ENCODE data around the gene SNAP25.

SNAP25 gene

GRCh38 chr20:10280018-10280908, 61.6 kb downstream of the SNAP25 start:
- WGBS, 2 experiments: 56 to 71% methylated on average over 3 to 5 of the region's 5 CpGs
- no peaks in the 10 kb centered on the region for H3K9me3 ChIP-seq (ENCODE audit: control insufficient read depth, low read length)
- H3K4me3 ChIP-seq (ENCODE audit: insufficient read depth, low read depth, low read length): no peak overlapping the region
- H3K27me3 ChIP-seq (ENCODE audit: control insufficient read depth, insufficient read depth, low read length, poor library complexity, severe bottlenecking): no peaks in the 10 kb centered on the region
- no peak overlapping the region for H3K27ac ChIP-seq (ENCODE audit: insufficient read depth, low read depth, low read length, poor library complexity, severe bottlenecking)
- no peaks in the 10 kb centered on the region for H3K36me3 ChIP-seq (ENCODE audit: control insufficient read depth, insufficient read depth, low read length)
- H3K4me1 ChIP-seq (ENCODE audit: control insufficient read depth, insufficient read depth, low read length): no peaks in the 10 kb centered on the region

- WGBS, 2 experiments: 95 to 96% methylated on average over 2 of the region's 2 CpGs
- Histone ChIP-seq H3K9me3 (ENCODE audit: control insufficient read depth, low read length) (no peaks in the 10 kb centered on the region), H3K27me3 (ENCODE audit: control insufficient read depth, insufficient read depth, low read length, poor library complexity, severe bottlenecking) (no peaks in the 10 kb centered on the region), H3K4me3 (ENCODE audit: insufficient read depth, low read depth, low read length) (no peak overlapping the region), H3K27ac (ENCODE audit: insufficient read depth, low read depth, low read length, poor library complexity, severe bottlenecking) (no peak overlapping the region), H3K4me1 (ENCODE audit: control insufficient read depth, insufficient read depth, low read length) (no peaks in the 10 kb centered on the region), H3K36me3 (ENCODE audit: control insufficient read depth, insufficient read depth, low read length) (no peaks in the 10 kb centered on the region)
These were observed 63.3 kb downstream of the SNAP25 start for GRCh38 chr20:10281911-10282310.

GRCh38 chr20:10282979-10283456, 64.4 kb downstream of the SNAP25 start:
- Histone ChIP-seq H3K4me1 (ENCODE audit: control insufficient read depth, insufficient read depth, low read length) (no peaks in the 10 kb centered on the region), H3K36me3 (ENCODE audit: control insufficient read depth, insufficient read depth, low read length) (no peaks in the 10 kb centered on the region), H3K9me3 (ENCODE audit: control insufficient read depth, low read length) (no peaks in the 10 kb centered on the region), H3K4me3 (ENCODE audit: insufficient read depth, low read depth, low read length) (no peak overlapping the region), H3K27ac (ENCODE audit: insufficient read depth, low read depth, low read length, poor library complexity, severe bottlenecking) (no peak overlapping the region), H3K27me3 (ENCODE audit: control insufficient read depth, insufficient read depth, low read length, poor library complexity, severe bottlenecking) (no peaks in the 10 kb centered on the region)
- 86 to 95% methylated on average over 4 of the region's 4 CpGs for WGBS, 2 experiments

GRCh38 chr20:10286356-10286755, 67.7 kb downstream of the SNAP25 start:
- no peaks in the 10 kb centered on the region for H3K36me3 ChIP-seq (ENCODE audit: control insufficient read depth, insufficient read depth, low read length)
- H3K9me3 ChIP-seq (ENCODE audit: control insufficient read depth, low read length): no peaks in the 10 kb centered on the region
- no peak overlapping the region for H3K4me3 ChIP-seq (ENCODE audit: insufficient read depth, low read depth, low read length)
- no peak overlapping the region for H3K27ac ChIP-seq (ENCODE audit: insufficient read depth, low read depth, low read length, poor library complexity, severe bottlenecking)
- H3K4me1 ChIP-seq (ENCODE audit: control insufficient read depth, insufficient read depth, low read length): no peaks in the 10 kb centered on the region
- 83 to 84% methylated on average over 3 of the region's 4 CpGs for WGBS, 2 experiments
- no peaks in the 10 kb centered on the region for H3K27me3 ChIP-seq (ENCODE audit: control insufficient read depth, insufficient read depth, low read length, poor library complexity, severe bottlenecking)

- 95 to 98% methylated on average over 4 to 5 of the region's 5 CpGs for WGBS, 2 experiments
- H3K4me1 ChIP-seq (ENCODE audit: control insufficient read depth, insufficient read depth, low read length): no peaks in the 10 kb centered on the region
- no peak overlapping the region for H3K27ac ChIP-seq (ENCODE audit: insufficient read depth, low read depth, low read length, poor library complexity, severe bottlenecking)
- H3K9me3 ChIP-seq (ENCODE audit: control insufficient read depth, low read length): no peaks in the 10 kb centered on the region
- no peaks in the 10 kb centered on the region for H3K36me3 ChIP-seq (ENCODE audit: control insufficient read depth, insufficient read depth, low read length)
- no peak overlapping the region for H3K4me3 ChIP-seq (ENCODE audit: insufficient read depth, low read depth, low read length)
- no peaks in the 10 kb centered on the region for H3K27me3 ChIP-seq (ENCODE audit: control insufficient read depth, insufficient read depth, low read length, poor library complexity, severe bottlenecking)
These were observed 69.8 kb downstream of the SNAP25 start for GRCh38 chr20:10288421-10288820.

GRCh38 chr20:10288954-10289646, 70.5 kb downstream of the SNAP25 start:
- 94 to 97% methylated on average over 5 of the region's 5 CpGs for WGBS, 2 experiments
- H3K27ac ChIP-seq (ENCODE audit: insufficient read depth, low read depth, low read length, poor library complexity, severe bottlenecking): no peak overlapping the region
- H3K36me3 ChIP-seq (ENCODE audit: control insufficient read depth, insufficient read depth, low read length): no peaks in the 10 kb centered on the region
- H3K4me3 ChIP-seq (ENCODE audit: insufficient read depth, low read depth, low read length): no peak overlapping the region
- H3K9me3 ChIP-seq (ENCODE audit: control insufficient read depth, low read length): no peaks in the 10 kb centered on the region
- no peaks in the 10 kb centered on the region for H3K4me1 ChIP-seq (ENCODE audit: control insufficient read depth, insufficient read depth, low read length)
- no peaks in the 10 kb centered on the region for H3K27me3 ChIP-seq (ENCODE audit: control insufficient read depth, insufficient read depth, low read length, poor library complexity, severe bottlenecking)

- 84 to 96% methylated on average over 2 of the region's 2 CpGs for WGBS, 2 experiments
These were observed 73.1 kb downstream of the SNAP25 start for GRCh38 chr20:10291568-10292248.

GRCh38 chr20:10297223-10297622, 78.6 kb downstream of the SNAP25 start:
- Histone ChIP-seq H3K27ac (ENCODE audit: insufficient read depth, low read depth, low read length, poor library complexity, severe bottlenecking) (no peak overlapping the region), H3K36me3 (ENCODE audit: control insufficient read depth, insufficient read depth, low read length) (no peaks in the 10 kb centered on the region)
- 92 to 100% methylated on average over 1 of the region's 1 CpG for WGBS, 2 experiments

More at GRCh38 chr20:10291568-10292248, 73.1 kb downstream of the SNAP25 start:
- Histone ChIP-seq H3K9me3 (ENCODE audit: control insufficient read depth, low read length) (no peaks in the 10 kb centered on the region), H3K4me3 (ENCODE audit: insufficient read depth, low read depth, low read length) (no peak overlapping the region), H3K4me1 (ENCODE audit: control insufficient read depth, insufficient read depth, low read length) (no peaks in the 10 kb centered on the region), H3K27ac (ENCODE audit: insufficient read depth, low read depth, low read length, poor library complexity, severe bottlenecking) (no peak overlapping the region), H3K36me3 (ENCODE audit: control insufficient read depth, insufficient read depth, low read length) (no peaks in the 10 kb centered on the region), H3K27me3 (ENCODE audit: control insufficient read depth, insufficient read depth, low read length, poor library complexity, severe bottlenecking) (no peaks in the 10 kb centered on the region)

GRCh38 chr20:10297684-10298240, 79.1 kb downstream of the SNAP25 start:
- 86% methylated on average over 1 of the region's 1 CpG; no CpG with 5 or more reads in 1 of the 2 experiments for WGBS, 2 experiments
- no peaks in the 10 kb centered on the region for H3K27me3 ChIP-seq (ENCODE audit: control insufficient read depth, insufficient read depth, low read length, poor library complexity, severe bottlenecking)
- no peak overlapping the region for H3K27ac ChIP-seq (ENCODE audit: insufficient read depth, low read depth, low read length, poor library complexity, severe bottlenecking)
- H3K4me3 ChIP-seq (ENCODE audit: insufficient read depth, low read depth, low read length): no peak overlapping the region
- no peaks in the 10 kb centered on the region for H3K36me3 ChIP-seq (ENCODE audit: control insufficient read depth, insufficient read depth, low read length)
- H3K9me3 ChIP-seq (ENCODE audit: control insufficient read depth, low read length): no peaks in the 10 kb centered on the region
- no peaks in the 10 kb centered on the region for H3K4me1 ChIP-seq (ENCODE audit: control insufficient read depth, insufficient read depth, low read length)

More at GRCh38 chr20:10297223-10297622, 78.6 kb downstream of the SNAP25 start:
- Histone ChIP-seq H3K4me1 (ENCODE audit: control insufficient read depth, insufficient read depth, low read length) (no peaks in the 10 kb centered on the region), H3K27me3 (ENCODE audit: control insufficient read depth, insufficient read depth, low read length, poor library complexity, severe bottlenecking) (no peaks in the 10 kb centered on the region), H3K9me3 (ENCODE audit: control insufficient read depth, low read length) (no peaks in the 10 kb centered on the region), H3K4me3 (ENCODE audit: insufficient read depth, low read depth, low read length) (no peak overlapping the region)
